Bone marrow (tissue), 2 donors: Measurements from ENCODE around the gene COL9A2.

ENCODE experiments used
- DNase-seq, 2 donors: peaks; one replicate each; lab custom pipeline; 2025; lab: John Stamatoyannopoulos, UW

Gene COL9A2

GRCh38 chr1:40257688-40258444 is 59.2 kb downstream of the COL9A2 start, which contains the start of gene ZMPSTE24:
Gene ZMPSTE24, plus strand, starts transcription at chr1:40258236. Its CDS starts 36 bp downstream, at chr1:40258272.
- peak; percentile 87 to 98 for DNase-seq

- peak in 1 of 2 donors; percentile 27 for DNase-seq
Observed at GRCh38 chr1:40257313-40257687, 59.8 kb downstream of the COL9A2 start.

GRCh38 chr1:40256401-40257084 is 60.5 kb downstream of the COL9A2 start:
- no peak for DNase-seq

- DNase-seq: no peak
Observed at GRCh38 chr1:40255231-40255630, 61.9 kb downstream of the COL9A2 start.

GRCh38 chr1:40252601-40253000 is 64.5 kb downstream of the COL9A2 start:
- DNase-seq: no peak

GRCh38 chr1:40251456-40251855 is 65.6 kb downstream of the COL9A2 start:
- no peak for DNase-seq
